ENCODE measurements around the gene OR8H3.

- TF ChIP-seq CTCF (optimal IDR thresholded peaks at IDR 0.05 in 1 of 3, IDR thresholded peaks at IDR 0.05 in 1 of 3, conservative IDR thresholded peaks at IDR 0.05 in 1 of 3; ENCODE audit: extremely low read depth in 1 of 3, insufficient read depth in 2 of 3, low read length in 3 of 3): no peak
- no peak for TF ChIP-seq EZH2 (IDR thresholded peaks at IDR 0.05; ENCODE audit: low read length)
Observed at GRCh38 chr11:56140151-56140661, 18.0 kb downstream of the OR8H3 start, which contains the start of gene OR8J3.
